22Rv1 (cell line): Measurements from ENCODE around the gene RABGAP1L.
A peak's percentile ranks its signal among the peaks of the same experiment; 100 is the strongest.

Source experiments
- H3K27ac ChIP-seq: fragments of 450-650 bp; 2 replicates; pipeline ENCODE4 v1.5.1; 2017
- CTCF ChIP-seq: fragments of 450-650 bp; IDR thresholded peaks from 2 replicates; pipeline ENCODE4 v1.5.1; 2017; ENCODE audit warnings: mild to moderate bottlenecking
- ZFX ChIP-seq: fragments of 450-650 bp; IDR thresholded peaks from 2 replicates; pipeline ENCODE4 v1.6.1; 2017; ENCODE audit warnings: antibody characterized with exemption, borderline replicate concordance

Gene RABGAP1L

GRCh38 chr1:174957829-174958228 lies 798.5 kb downstream of the RABGAP1L start:
- no peak for TF ChIP-seq ZFX
- no peak for TF ChIP-seq CTCF
- H3K27ac ChIP-seq, result no peak overlapping the region

- no peak overlapping the region for H3K27ac ChIP-seq
- TF ChIP-seq CTCF (no peak), ZFX (no peak)
Measured at GRCh38 chr1:174958396-174958795, 799.1 kb downstream of the RABGAP1L start.

GRCh38 chr1:174960362-174960761 lies 801.0 kb downstream of the RABGAP1L start:
- TF ChIP-seq ZFX (no peak), CTCF (no peak)
- no peak overlapping the region for H3K27ac ChIP-seq

GRCh38 chr1:174963529-174964125 lies 804.3 kb downstream of the RABGAP1L start:
- TF ChIP-seq ZFX, result no peak
- H3K27ac ChIP-seq, result no peak overlapping the region

- TF ChIP-seq CTCF (no peak), ZFX (no peak)
- H3K27ac ChIP-seq, result peak overlapping the region; percentile 1; the same call in 1 of the 2 replicates
Measured at GRCh38 chr1:174964261-174964971, 805.1 kb downstream of the RABGAP1L start.

GRCh38 chr1:174964972-174965361 lies 805.6 kb downstream of the RABGAP1L start:
- peak overlapping the region; percentile 1; the same call in 1 of the 2 replicates for H3K27ac ChIP-seq
- no peak for TF ChIP-seq ZFX
- no peak for TF ChIP-seq CTCF

GRCh38 chr1:174965362-174966007 lies 806.2 kb downstream of the RABGAP1L start:
- peak overlapping the region; percentile 1; the same call in 1 of the 2 replicates for H3K27ac ChIP-seq

More at GRCh38 chr1:174965362-174966007, 806.2 kb downstream of the RABGAP1L start:
- TF ChIP-seq ZFX, result no peak
- no peak for TF ChIP-seq CTCF
